Loucy (cell line): ENCODE data around the gene GNA12.

Source experiments
- EZH2phosphoT487 ChIP-seq: fragments of 200-600 bp; IDR thresholded peaks from 2 replicates; pipeline ENCODE4 v1.6.1; 2018; ENCODE audit warnings: antibody characterized with exemption, mild to moderate bottlenecking, moderate library complexity, borderline replicate concordance
- TF ChIP-seq, protein P1 (sequence below): fragments of 200-600 bp; sonication (generic); conservative IDR thresholded peaks from 2 replicates; pipeline ENCODE4 v1.5.1; 2014; ENCODE audit warnings: mild to moderate bottlenecking, antibody characterized with exemption, low read length

DNA sequence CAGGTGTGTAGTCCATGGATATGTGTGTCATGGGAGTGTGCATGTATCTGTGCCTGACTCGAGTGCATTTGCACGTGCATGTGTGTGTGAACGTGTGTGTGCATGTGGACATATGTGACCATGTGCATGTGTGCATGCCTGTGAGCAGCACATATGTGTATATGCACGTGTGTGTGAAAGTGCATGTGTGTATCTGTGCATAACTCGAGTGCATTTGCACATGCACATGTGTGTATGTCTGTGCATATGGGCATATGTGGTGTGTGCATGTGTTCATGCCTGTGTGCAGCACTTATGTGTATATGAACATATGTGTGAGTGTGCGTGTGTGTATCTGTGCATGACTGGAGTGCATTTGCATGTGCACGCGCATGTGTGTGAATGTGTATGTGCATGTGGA lies 35.2 kb upstream of the GNA12 start:
- TF ChIP-seq, protein P1, sequence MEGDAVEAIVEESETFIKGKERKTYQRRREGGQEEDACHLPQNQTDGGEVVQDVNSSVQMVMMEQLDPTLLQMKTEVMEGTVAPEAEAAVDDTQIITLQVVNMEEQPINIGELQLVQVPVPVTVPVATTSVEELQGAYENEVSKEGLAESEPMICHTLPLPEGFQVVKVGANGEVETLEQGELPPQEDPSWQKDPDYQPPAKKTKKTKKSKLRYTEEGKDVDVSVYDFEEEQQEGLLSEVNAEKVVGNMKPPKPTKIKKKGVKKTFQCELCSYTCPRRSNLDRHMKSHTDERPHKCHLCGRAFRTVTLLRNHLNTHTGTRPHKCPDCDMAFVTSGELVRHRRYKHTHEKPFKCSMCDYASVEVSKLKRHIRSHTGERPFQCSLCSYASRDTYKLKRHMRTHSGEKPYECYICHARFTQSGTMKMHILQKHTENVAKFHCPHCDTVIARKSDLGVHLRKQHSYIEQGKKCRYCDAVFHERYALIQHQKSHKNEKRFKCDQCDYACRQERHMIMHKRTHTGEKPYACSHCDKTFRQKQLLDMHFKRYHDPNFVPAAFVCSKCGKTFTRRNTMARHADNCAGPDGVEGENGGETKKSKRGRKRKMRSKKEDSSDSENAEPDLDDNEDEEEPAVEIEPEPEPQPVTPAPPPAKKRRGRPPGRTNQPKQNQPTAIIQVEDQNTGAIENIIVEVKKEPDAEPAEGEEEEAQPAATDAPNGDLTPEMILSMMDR = no peak
- TF ChIP-seq EZH2phosphoT487 = no peak
